Activated CD8-positive, alpha-beta T cell treated with anti-CD3 and anti-CD28 coated beads for 36 hours (primary cell): ENCODE results near the gene TEKT5. TPM values are rescaled to one million over a fixed set of nuclear protein-coding genes. Genes with fewer than 3 reads are reported as not detected.
"Not testable (repeated sequence)": the region's sequence is repeated elsewhere in the genome, so short reads cannot be mapped to it uniquely, and the experiment has no call there.

Experiments used
- ATAC-seq: fragments of 200-7000 bp; cut with Tn5 transposase; one replicate; pipeline ENCODE4 v1.10.0; 2021; ENCODE audit warnings: mild to moderate bottlenecking, moderate library complexity
- CTCF ChIA-PET: fragments of 350-600 bp; sonication (Branson Sonifier 250); formaldehyde crosslinking; loops from one replicate; lab custom pipeline; 2021; ENCODE audit warnings: antibody characterized with exemption; lab: Charles Lee
- POLR2A ChIA-PET: fragments of 350-600 bp; sonication (Branson Sonifier 250); formaldehyde crosslinking; loops from one replicate; lab custom pipeline; 2021; ENCODE audit warnings: antibody characterized with exemption; lab: Charles Lee
- DNase-seq: peaks from one replicate; pipeline ENCODE4 v3.0.0-alpha.2; 2020
- H3K27ac Mint-ChIP-seq: one replicate; pipeline ENCODE4 v1.8.0; 2021; ENCODE audit warnings: mild to moderate bottlenecking, mixed read lengths
- H3K27me3 Mint-ChIP-seq: one replicate; pipeline ENCODE4 v1.8.0; 2021; ENCODE audit warnings: mixed read lengths
- H3K36me3 Mint-ChIP-seq: one replicate; pipeline ENCODE4 v1.8.0; 2021; ENCODE audit warnings: low read depth, mixed read lengths
- H3K4me1 Mint-ChIP-seq: one replicate; pipeline ENCODE4 v1.8.0; 2021; ENCODE audit warnings: low read depth, mixed read lengths
- H3K4me3 Mint-ChIP-seq: one replicate; pipeline ENCODE4 v1.8.0; 2021; ENCODE audit warnings: mild to moderate bottlenecking, moderate library complexity, mixed read lengths
- H3K9me3 Mint-ChIP-seq: one replicate; pipeline ENCODE4 v1.8.0; 2021; ENCODE audit warnings: mixed read lengths
- CTCF ChIP-seq: fragments of 200-600 bp; IDR thresholded peaks from one replicate; pipeline ENCODE4 v1.8.0; 2022; ENCODE audit warnings: antibody characterized with exemption, mild to moderate bottlenecking
- intact Hi-C: fragments of 100-400 bp; cut with micrococcal nuclease; formaldehyde crosslinking; loops from one replicate; pipeline ENCODE4 v1.10.0; 2022
- total RNA-seq, 2 experiments: library from RNA; stranded (reverse); gene quantifications; one replicate each; pipeline ENCODE4 v1.2.3, GENCODE V29; 2021

Gene TEKT5
- total RNA-seq, 2 experiments from 2014 or later = 0.16 to 0.43 TPM

DNA sequence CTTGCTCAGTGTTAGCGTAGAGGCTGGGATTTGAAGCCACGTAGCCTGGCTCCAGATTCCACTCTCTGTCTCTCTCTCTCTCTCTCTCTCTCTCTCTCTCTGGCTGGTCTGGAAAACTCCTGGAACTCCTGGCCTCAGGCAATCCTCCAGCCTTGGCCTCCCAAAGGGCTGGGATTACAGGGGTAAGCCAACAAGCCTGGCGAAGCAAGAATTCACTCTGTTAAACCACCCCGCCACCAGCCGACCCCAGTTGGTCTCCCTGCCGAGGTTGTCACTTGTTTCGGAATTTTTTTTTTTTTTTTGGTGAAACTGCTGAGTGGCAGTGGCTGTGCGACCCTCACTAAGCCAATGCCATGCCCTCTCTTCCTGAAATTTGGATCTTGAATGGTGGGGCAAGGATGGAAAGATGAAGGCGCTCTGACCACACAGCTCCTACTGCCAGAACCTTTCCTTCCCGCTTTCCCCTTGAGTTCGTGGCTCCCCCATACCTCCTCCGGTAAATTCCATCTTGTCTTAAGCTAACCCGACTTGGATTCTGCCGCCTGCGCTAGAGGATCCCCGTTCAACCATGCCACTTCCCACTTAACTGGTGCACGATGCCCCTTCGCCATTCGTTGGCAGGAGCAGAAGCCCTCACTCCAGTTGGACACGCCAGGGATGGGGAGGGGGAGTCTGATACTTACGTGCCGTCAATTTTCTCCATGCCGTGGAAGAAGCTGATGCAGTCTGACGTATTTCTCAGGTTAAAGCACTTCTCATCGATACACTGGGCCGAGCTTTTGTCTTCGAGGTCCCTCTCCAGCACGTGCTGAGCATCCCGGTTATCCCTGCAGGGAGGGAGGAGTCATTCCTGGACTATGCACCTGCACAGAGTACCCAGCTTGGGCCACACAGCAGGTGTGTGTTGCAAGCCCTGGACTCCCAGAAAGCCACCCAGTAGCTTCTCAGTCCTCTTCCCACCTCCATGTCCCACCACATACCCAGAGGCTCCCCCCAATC lies 13.1 kb downstream of the TEKT5 start:
- Mint-ChIP-seq H3K27me3 (no peaks in the 10 kb centered on the region), H3K4me3 (no peak overlapping the region), H3K27ac (no peak overlapping the region), H3K36me3 (no peaks in the 10 kb centered on the region), H3K4me1 (no peaks in the 10 kb centered on the region), H3K9me3 (no peaks in the 10 kb centered on the region)
- CTCF ChIA-PET = no interaction called here
- POLR2A ChIA-PET = interaction anchor here (1.1 kb wide), 1 partner anchor 12 kb away, joined by 3 read pairs; no protein-coding TSS in a partner anchor
- no peak for TF ChIP-seq CTCF
- intact Hi-C loops = no loop called here
- ATAC-seq (no peak), DNase-seq (no peak)

- Mint-ChIP-seq H3K9me3 (no peaks in the 10 kb centered on the region), H3K4me1 (no peaks in the 10 kb centered on the region), H3K36me3 (no peaks in the 10 kb centered on the region), H3K27ac (no peak overlapping the region), H3K4me3 (no peak overlapping the region), H3K27me3 (no peaks in the 10 kb centered on the region)
- ATAC-seq (no peak), DNase-seq (no peak)
- CTCF ChIA-PET = no interaction called here
- intact Hi-C loops = no loop called here
- POLR2A ChIA-PET = no interaction called here
- TF ChIP-seq CTCF = no peak
Observed at GRCh38 chr16:10679921-10680320, 14.8 kb downstream of the TEKT5 start.

DNA sequence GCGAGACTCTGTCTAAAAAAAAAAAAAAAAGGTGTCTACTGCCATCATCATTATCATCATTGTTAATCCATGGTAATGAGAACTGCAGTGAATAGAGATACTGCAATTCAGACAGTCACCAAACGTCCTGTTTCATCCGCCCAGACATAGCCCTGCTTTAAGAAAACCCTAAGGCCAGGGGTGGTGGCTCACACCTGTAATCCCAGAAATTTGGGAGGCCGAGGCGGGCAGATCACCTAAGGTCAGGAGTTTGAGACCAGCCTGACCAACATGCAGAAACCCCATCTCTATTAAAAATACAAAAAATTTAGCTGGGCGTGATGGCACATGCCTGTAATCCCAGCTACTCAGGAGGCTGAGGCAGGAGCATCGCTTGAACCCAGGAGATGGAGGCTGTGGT lies 15.3 kb downstream of the TEKT5 start:
- intact Hi-C loops, ATAC-seq, H3K27ac Mint-ChIP-seq, H3K36me3 Mint-ChIP-seq, CTCF ChIA-PET, H3K4me1 Mint-ChIP-seq, H3K4me3 Mint-ChIP-seq, POLR2A ChIA-PET, H3K27me3 Mint-ChIP-seq, DNase-seq, H3K9me3 Mint-ChIP-seq: not testable (repeated sequence)

DNA sequence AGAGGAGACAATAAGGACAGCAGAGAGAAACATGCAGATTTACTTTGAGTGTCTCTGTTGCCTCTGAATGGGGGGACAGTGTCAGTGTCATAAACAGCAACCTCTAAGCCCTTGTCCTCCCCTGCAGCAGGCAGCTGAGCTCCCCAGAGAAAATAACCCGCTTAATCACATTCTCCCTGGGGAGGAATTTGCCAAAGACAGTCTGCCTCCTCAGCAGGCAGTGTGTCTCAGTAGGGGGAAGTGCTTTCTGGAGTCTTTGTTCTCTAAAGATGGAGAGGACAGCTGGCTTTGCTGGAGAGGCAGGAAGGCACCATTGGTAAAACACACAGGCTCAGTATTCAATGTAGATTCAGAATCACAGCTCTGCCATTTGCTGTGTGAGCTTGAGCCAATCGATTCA lies 16.1 kb downstream of the TEKT5 start:
- DNase-seq (no peak), ATAC-seq (no peak)
- Mint-ChIP-seq H3K9me3 (no peaks in the 10 kb centered on the region), H3K4me1 (no peaks in the 10 kb centered on the region), H3K27me3 (no peaks in the 10 kb centered on the region), H3K4me3 (no peak overlapping the region), H3K27ac (no peak overlapping the region), H3K36me3 (no peaks in the 10 kb centered on the region)
- TF ChIP-seq CTCF = no peak
- ChIA-PET POLR2A (no interaction called here), CTCF (no interaction called here)
- intact Hi-C loops = no loop called here

GRCh38 chr16:10676284-10676683 lies 18.4 kb downstream of the TEKT5 start:
- Mint-ChIP-seq H3K9me3 (no peaks in the 10 kb centered on the region), H3K27me3 (no peaks in the 10 kb centered on the region), H3K27ac (no peak overlapping the region), H3K4me1 (no peaks in the 10 kb centered on the region), H3K4me3 (no peak overlapping the region), H3K36me3 (no peaks in the 10 kb centered on the region)
- POLR2A ChIA-PET = no interaction called here
- TF ChIP-seq CTCF = no peak
- CTCF ChIA-PET = no interaction called here
- intact Hi-C loops = no loop called here
- DNase-seq (no peak), ATAC-seq (no peak)
